Metanephros (tissue), 2 donors: ENCODE data around the gene NAT16. TPM values are rescaled to one million over a fixed set of nuclear protein-coding genes. Genes with fewer than 3 reads are reported as not detected.

ENCODE experiments used
- small RNA-seq: library from RNA; depleted of rRNA; stranded (forward); fragments of <200 nt; gene quantifications from one replicate; pipeline ENCODE3, GENCODE V24; 2014; ENCODE audit warnings: low replicate concordance
- total RNA-seq: library from RNA; depleted of rRNA; stranded (reverse); fragments of >200 nt; gene quantifications from one replicate; pipeline ENCODE4 v1.2.3, GENCODE V29; 2014

NAT16 gene
- not detected for total RNA-seq

DNA sequence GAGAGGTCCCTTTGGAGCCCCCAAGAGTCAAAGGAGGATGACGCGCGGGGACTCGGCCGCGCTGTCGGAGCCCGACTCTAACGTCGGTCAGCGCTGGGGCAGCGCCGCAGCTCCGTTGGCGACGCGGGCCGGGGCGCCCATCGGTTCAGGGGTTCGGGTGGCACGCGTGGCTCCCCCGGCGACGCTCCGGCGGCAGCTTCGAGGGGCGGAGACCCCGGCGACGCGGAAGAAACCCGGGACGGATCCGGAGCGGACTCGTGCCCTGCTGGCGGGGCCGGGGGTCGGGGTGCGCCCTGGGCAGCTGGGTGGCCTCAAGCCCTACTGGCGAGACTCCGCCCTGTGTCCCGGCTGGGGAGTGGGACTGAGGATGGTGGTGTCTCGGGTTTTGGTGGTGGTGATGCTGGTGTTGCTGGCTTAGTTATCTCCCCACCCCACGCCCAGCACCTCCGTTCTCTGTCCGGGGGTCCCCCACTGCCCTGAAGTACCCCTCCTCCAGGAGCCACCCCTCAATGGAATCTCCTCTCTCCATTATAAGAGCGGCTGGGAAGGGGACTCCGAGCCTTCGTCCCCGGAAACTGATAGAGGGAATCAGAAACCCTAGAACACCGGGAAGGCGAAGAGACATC is at the start of gene NAT16:
TSS of gene NAT16 (minus strand) at position 164 of the 626 bp plus-strand sequence. CDS start 5,486 bp downstream, outside the sequence.

DNA sequence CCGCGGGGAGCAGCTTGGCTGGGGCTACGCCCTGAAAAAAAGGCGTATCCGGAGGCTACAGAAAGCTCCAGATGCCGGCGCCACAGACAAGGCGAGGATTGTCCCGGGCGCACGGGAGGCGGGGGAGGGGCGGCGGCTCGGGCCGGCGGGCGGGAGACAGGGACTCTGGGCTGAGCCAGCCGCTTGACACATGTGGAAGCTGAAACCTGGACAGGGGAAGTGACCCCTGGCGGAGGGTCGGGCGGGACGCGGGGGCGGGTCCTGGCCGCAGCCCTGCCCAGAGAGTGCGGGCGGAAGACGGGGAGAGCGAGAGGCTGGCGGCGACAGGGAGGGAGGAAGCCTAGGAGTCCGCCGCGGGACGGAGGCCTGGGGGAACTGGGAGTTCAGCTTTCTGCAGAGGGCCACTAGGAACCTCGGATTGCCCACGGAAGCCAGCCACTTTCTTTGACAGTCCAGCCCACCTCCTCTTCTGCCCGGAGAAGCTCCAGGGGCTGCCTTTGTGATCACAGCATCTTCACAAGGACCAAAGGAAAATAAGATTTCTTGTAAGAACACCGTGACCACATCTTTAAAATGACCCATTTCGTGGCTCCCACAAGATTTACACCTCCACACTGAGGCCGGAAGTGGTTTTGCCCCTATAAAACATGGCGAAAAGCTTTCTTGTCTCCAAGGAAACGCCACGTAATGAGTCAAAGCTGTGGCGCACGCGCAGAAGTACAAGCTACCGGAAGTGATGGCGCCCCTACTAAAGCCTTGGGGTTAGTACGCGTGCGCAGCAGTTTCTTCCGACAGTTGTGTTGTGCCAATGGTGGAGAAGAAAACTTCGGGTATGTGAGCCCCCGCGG is 37.5 kb upstream of the NAT16 start, which contains the start of the genes PLOD3 and ZNHIT1:
TSS of gene PLOD3 (minus strand) at position 194 of the 848 bp plus-strand sequence. CDS start 307 bp downstream, outside the sequence.
TSS of gene ZNHIT1 (plus strand) at position 778 of the 848 bp plus-strand sequence. CDS start at position 809, 31 bp downstream.

GRCh38 chr7:101200862-101201599 is 20.9 kb upstream of the NAT16 start, which contains the start of gene MOGAT3:
TSS of gene MOGAT3 (minus strand) at chr7:101201036. CDS start at chr7:101200854, 182 bp downstream.

DNA sequence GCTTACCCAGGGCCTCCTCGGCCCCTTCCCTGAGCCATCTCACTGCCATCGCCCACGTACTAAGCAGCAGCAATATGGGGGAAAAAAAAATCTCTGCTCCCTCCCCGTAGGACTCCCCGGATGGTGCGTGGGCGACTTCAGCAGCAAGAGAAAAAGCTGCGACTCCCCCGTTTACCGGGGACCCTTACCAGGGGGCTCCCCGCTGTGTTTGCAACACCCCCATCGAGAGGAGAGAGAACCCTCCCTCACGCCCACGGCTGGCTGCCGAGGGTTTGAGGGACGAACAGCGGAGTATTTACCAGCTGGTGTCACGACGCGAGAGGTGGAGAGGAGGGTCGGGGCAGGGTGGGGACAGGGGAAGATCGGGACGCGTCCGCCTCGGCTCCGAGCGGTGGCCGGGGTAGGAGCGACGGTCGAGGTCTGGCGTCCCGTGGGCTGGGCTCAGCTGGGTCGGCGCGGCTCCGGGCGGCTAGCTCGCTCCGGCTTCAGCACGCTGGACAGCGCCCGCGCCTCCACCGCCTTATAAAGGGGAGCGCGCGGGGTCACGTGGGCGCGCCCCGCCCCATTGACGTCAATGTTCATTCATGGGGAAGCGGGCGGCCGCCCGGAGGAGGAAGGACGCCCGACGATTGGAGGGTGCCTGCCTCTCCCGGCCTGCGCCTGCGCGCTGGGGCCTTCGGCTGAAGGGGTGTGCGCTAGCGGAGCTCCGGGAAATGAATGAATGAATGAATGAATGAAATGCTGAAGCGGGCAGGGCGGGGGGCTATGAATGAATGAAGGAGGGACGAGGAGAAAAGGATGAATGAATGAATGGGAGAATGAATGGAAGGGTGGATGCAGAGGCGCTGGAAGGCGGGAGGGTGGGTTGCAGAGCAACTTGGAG is 14.8 kb downstream of the NAT16 start, which contains the start of gene VGF:
TSS of gene VGF (minus strand) at position 495 of the 883 bp plus-strand sequence. CDS start 726 bp downstream, outside the sequence.

DNA sequence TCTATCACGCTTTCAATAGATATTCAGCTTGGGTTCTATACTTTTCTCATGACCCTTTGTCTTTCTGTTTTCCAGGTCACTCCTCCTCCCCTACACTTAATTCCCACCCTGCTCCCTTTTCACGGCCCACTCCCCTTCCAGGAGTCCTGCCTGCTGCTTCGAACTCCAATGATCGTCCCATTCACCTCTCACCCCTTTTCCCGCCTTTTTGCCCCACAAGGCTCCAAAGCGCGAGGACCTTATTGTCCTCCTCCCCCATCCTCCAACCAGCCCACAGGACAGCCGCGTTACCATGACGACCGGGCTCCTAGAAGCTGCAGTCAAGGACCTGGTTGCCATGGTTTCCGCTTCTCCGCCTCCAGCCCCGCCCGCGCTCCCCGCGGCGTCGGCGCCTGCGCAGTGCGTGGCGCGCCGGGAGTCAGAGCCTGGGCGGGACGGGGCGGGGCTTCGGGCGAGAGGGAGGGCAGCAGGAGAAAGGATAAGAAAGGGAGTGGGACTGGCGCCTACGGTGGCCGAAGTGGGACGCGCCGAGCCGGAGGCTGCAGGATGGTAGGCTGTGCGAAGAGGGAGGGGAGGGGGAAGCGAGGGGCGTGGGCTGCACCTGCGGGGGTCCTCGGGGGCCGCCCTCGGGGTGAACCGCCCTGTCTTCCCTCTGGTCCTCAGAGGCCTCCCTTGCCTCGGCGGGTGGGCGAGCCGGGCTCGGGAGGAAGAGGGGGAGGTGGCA is 26.0 kb downstream of the NAT16 start, which contains the start of gene AP1S1:
TSS of gene AP1S1 (plus strand) at position 508 of the 724 bp plus-strand sequence. CDS start at position 547, 39 bp downstream.

GRCh38 chr7:101126651-101127459 is 53.2 kb downstream of the NAT16 start, which contains the start of gene SERPINE1:
TSS of gene SERPINE1 (plus strand) at chr7:101127104. CDS start at chr7:101128394, 1,290 bp downstream.

Small RNA genes within 50 kb of the gene (small RNA-seq; reads per million reads assigned to genes)
- not detected for gene MIR4653

Other genes starting within 250 kb of the NAT16 start
- gene MUC3A, start 230.8 kb downstream of the NAT16 start, total RNA-seq: 0.35 TPM
- gene MUC12, start 210.7 kb downstream of the NAT16 start, total RNA-seq: not detected
- gene MUC17, start 160.2 kb downstream of the NAT16 start, total RNA-seq: under 0.01 TPM
- 16.9 TPM for gene TRIM56, start 94.8 kb downstream of the NAT16 start, total RNA-seq
- 3.4 TPM for gene SERPINE1, start 53.2 kb downstream of the NAT16 start, total RNA-seq
- gene AP1S1, start 25.8 kb downstream of the NAT16 start, total RNA-seq: 39.6 TPM
- 0.23 TPM for gene VGF, start 14.7 kb downstream of the NAT16 start, total RNA-seq
- gene MOGAT3, start 20.7 kb upstream of the NAT16 start, total RNA-seq: 1.8 TPM
- gene PLOD3, start 37.3 kb upstream of the NAT16 start, total RNA-seq: 42.0 TPM
- 77.1 TPM for gene ZNHIT1, start 37.9 kb upstream of the NAT16 start, total RNA-seq
- 10.6 TPM for gene CLDN15, start 57.5 kb upstream of the NAT16 start, total RNA-seq
- gene FIS1, start 64.8 kb upstream of the NAT16 start, total RNA-seq: 132 TPM
- gene IFT22, start 141.5 kb upstream of the NAT16 start, total RNA-seq: 47.1 TPM
- gene COL26A1, start 182.6 kb upstream of the NAT16 start, total RNA-seq: 21.9 TPM